GM19372 (cell line): Measurements from ENCODE around the gene PBX1.

Experiments used
- ATAC-seq: cut with Tn5 transposase; IDR thresholded peaks from one replicate; pipeline ENCODE4 v1.9.1; 2021; ENCODE audit warnings: mild to moderate bottlenecking, low read depth, moderate library complexity; ENCODE audit not compliant: unreplicated experiment

The PBX1 gene

GRCh38 chr1:164841702-164842465 lies 282.9 kb downstream of the PBX1 start:
- ATAC-seq = no peak

GRCh38 chr1:164842870-164843269 lies 283.9 kb downstream of the PBX1 start:
- no peak for ATAC-seq

GRCh38 chr1:164843743-164844500 lies 284.9 kb downstream of the PBX1 start:
- no peak for ATAC-seq

GRCh38 chr1:164846731-164847691 lies 288.0 kb downstream of the PBX1 start:
- ATAC-seq = no peak

GRCh38 chr1:164853146-164853545 lies 294.2 kb downstream of the PBX1 start:
- ATAC-seq = no peak

- ATAC-seq = no peak
Measured at GRCh38 chr1:164855716-164856329, 296.8 kb downstream of the PBX1 start.

GRCh38 chr1:164856381-164856780 lies 297.4 kb downstream of the PBX1 start:
- no peak for ATAC-seq

- no peak for ATAC-seq
Measured at GRCh38 chr1:164857439-164857838, 298.5 kb downstream of the PBX1 start.

- ATAC-seq = no peak
Measured at GRCh38 chr1:164858096-164858632, 299.2 kb downstream of the PBX1 start.

- ATAC-seq = no peak
Measured at GRCh38 chr1:164861632-164862031, 302.6 kb downstream of the PBX1 start.

- no peak for ATAC-seq
Measured at GRCh38 chr1:164863056-164863455, 304.1 kb downstream of the PBX1 start.

GRCh38 chr1:164864161-164864560 lies 305.2 kb downstream of the PBX1 start:
- ATAC-seq = no peak

- ATAC-seq = no peak
Measured at GRCh38 chr1:164865385-164865784, 306.4 kb downstream of the PBX1 start.

GRCh38 chr1:164867590-164867989 lies 308.6 kb downstream of the PBX1 start:
- ATAC-seq = no peak

GRCh38 chr1:164868990-164869389 lies 310.0 kb downstream of the PBX1 start:
- ATAC-seq = no peak

- ATAC-seq = no peak
Measured at GRCh38 chr1:164875518-164875917, 316.5 kb downstream of the PBX1 start.

- no peak for ATAC-seq
Measured at GRCh38 chr1:164876398-164877116, 317.6 kb downstream of the PBX1 start.

GRCh38 chr1:164880199-164880598 lies 321.2 kb downstream of the PBX1 start:
- ATAC-seq = no peak

- no peak for ATAC-seq
Measured at GRCh38 chr1:164880644-164881043, 321.7 kb downstream of the PBX1 start.
